ENCODE measurements around the gene S100A9.

- TF ChIP-seq EP300 (IDR thresholded peaks at IDR 0.05) (no peak), CTCF (IDR thresholded peaks at IDR 0.05) (no peak), POLR2A (IDR thresholded peaks at IDR 0.05) (no peak), POLR2AphosphoS5 (IDR thresholded peaks at IDR 0.05) (no peak)
These were observed 9.8 kb upstream of the S100A9 start for GRCh38 chr1:153347856-153348255.
